CD4-positive, alpha-beta T cell treated with Interleukin-17A for 4 hours (primary cell): ENCODE results near the gene FGL2.
"Not testable (repeated sequence)": the region's sequence is repeated elsewhere in the genome, so short reads cannot be mapped to it uniquely, and the experiment has no call there.

Source experiments
- DNase-seq: peaks from one replicate; pipeline ENCODE4 v3.0.0-alpha.2; 2020; ENCODE audit warnings: mixed read lengths

The FGL2 gene

GRCh38 chr7:77216181-77216845, 16.7 kb upstream of the FGL2 start:
- DNase-seq, result no peak

- no peak for DNase-seq
Measured at GRCh38 chr7:77209479-77210139, 10.0 kb upstream of the FGL2 start.

- DNase-seq, result no peak
Measured at GRCh38 chr7:77208416-77208815, 8.8 kb upstream of the FGL2 start.

GRCh38 chr7:77205706-77206105, 6.1 kb upstream of the FGL2 start:
- no peak for DNase-seq

DNA sequence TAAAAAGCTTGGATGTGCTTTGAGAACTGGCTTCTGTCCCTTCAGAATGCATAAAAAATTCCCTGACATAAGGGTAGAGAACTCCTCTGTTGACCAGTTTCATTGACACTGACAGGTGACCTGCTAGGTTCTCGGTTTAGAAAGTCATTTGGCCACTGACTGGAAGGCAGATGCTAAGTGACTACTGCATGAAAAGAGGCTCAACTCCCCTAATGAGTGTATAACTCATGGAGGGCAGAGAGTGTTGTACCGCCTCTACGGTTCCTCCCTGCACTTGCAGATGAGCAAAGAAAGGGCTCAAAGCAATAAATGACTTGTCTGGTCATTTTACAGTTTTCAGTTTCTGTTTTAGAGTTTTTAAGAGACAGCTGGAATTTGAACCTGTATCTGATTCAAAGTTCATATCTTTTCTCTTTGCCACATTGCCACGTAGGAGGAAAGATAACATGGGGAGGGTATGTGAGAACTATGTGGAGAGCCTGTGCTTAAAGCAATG, 2.9 kb upstream of the FGL2 start:
- DNase-seq, result no peak

DNA sequence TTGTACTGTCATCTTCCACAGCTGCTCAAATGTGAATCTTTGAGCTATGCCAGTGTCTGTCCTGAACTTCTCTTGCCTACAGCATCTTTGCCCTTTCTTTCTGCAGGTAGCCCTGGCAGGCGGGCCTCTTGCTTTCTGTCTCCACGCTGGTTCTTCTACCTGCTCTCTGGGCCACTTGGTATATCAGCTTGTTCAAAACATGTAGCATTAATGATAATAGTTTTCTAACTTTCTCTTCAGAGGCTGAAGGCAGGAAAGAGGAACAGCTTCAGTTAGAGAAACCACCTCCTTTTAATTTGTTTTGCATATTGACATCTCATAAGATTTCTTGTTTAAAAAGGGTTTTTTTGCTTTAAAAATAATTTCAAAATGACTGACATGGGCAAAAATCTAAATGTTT, 923 bp upstream of the FGL2 start:
- DNase-seq, result no peak

- DNase-seq, result no peak
Measured at GRCh38 chr7:77197141-77197540, 2.5 kb downstream of the FGL2 start.

GRCh38 chr7:77188731-77189437, 10.7 kb downstream of the FGL2 start:
- no peak for DNase-seq

DNA sequence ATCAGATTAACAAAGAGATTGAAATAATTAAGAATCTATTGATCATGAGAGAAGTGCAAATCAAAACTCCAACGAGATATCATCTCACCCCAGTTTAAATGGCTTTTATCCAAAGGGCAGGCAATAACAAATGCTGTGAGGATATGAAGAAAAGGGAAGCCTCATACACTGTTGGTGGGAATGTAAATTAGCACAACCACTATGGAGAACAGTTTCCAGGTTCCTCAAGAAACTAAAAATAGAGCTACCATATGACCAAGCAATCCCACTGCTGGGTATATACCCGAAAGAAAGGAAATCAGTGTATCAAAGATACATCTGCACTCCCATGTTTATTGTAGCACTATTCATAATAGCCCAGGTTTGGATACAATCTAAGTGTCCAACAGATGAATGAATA, 13.8 kb downstream of the FGL2 start:
- no peak for DNase-seq

GRCh38 chr7:77184990-77185389, 14.6 kb downstream of the FGL2 start:
- DNase-seq, result no peak

GRCh38 chr7:77184463-77184862, 15.2 kb downstream of the FGL2 start:
- DNase-seq, result no peak

- no peak for DNase-seq
Measured at GRCh38 chr7:77182261-77182660, 17.4 kb downstream of the FGL2 start.

DNA sequence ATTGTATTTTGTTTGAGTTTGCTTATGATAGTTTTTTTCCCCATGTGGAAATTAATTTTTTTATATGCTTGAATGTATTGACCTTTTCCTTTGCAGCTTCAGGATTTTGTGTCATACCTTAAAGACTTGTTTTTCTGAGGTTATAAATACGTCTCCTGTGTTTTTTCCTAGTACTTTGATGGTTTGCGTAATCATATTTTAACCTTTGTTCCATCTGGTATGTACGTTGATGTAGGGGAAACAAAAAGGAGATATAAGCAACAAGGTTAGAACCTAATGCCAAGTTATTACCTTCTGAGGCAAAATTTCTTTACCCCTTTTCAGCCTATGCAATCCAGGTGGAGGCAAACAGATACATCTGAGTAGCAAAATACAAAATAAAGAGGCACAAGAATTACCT, 17.9 kb downstream of the FGL2 start:
- DNase-seq, result no peak

- no peak for DNase-seq
Measured at GRCh38 chr7:77181015-77181595, 18.5 kb downstream of the FGL2 start.

DNA sequence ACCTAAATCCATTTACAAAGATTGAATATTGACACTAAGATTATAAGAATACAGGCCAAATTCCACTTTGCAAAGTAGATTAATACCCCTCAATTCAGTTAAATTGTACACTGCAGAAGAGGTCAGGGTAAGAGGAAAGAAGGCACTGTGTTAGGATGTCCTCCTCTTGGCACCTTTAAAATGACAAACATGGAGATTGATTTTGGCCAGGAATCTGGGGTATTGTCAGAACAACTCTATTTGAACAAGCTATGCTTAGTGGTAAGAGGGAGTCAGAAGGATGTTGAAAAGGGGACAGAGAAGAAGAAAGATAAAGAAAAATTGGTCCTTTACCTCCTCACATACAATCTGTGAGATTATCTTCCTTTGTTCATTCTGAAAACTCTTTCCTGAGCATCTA, 21.6 kb downstream of the FGL2 start:
- not testable (repeated sequence) for DNase-seq

DNA sequence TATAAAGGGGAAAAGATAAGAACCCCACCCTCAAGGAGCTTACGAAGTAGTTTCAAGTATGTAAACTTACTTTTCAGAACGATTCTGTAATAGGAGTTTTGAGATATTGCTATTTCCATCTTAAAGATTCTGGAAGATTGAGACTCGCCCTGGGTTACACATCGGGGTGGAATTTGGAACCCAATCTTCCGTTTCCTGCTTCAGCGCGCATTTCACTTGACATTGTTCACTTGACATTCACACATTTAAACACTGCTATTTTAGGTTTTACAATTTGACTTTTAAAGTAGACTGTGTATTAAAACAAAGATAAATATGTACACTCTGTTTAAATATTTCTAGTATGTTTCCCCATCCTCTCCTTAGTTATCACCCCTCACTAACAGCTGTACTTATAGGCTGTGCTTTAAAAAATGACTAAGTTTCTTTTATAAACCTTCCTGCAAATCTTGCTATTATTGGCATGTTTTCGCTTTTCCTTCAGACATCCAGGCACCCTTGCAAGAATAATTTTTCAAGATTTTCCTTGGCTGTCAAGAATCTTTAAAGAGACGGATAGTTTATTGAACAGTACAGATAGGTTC, 22.2 kb downstream of the FGL2 start:
- not testable (repeated sequence) for DNase-seq

DNA sequence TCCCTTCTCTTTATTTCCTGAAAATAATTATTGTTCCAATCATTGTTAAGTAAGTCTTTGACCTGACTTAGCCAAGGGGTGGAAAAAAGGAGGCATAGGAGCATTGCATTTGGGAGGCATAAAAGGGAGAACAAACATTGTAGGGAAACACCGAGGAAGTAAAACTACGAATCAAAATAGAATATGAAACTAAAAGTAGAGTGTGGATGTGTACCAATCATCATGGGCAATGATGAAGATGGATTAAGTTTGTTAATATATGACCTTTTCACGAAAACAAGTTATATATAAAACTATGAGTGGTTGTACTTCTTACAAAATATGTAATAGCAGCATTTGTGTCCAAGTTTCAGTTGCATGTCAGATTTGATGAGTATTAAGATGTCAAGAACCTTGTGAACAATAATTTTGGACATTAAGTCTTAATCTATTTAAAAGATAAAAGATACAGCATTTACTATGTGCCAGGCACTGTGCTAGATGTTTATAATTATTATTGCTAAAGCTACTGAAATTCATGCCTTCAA, 24.3 kb downstream of the FGL2 start:
- not testable (repeated sequence) for DNase-seq

- not testable (repeated sequence) for DNase-seq
Measured at GRCh38 chr7:77174418-77174817, 25.2 kb downstream of the FGL2 start.

- DNase-seq, result not testable (repeated sequence)
Measured at GRCh38 chr7:77172437-77173172, 27.0 kb downstream of the FGL2 start.

DNA sequence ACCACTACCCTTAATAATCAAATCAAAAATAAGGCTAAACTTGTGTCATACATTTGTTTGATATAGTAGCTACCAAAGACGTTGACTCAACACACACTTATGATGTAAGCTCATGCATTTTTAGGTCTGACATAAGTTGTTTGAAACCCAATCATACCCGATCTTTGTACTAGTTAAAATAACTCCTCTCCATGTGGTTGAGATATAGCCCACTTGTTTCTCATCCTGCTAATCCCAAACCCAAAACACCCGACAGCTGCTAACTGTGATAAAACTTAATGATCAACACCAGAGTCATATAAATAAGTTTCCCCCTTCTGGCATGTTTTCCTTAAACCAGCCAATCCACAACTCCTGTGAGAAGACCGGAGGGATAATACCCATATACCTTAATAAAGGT, 28.5 kb downstream of the FGL2 start:
- not testable (repeated sequence) for DNase-seq

- DNase-seq, result no peak
Measured at GRCh38 chr7:77157446-77157845, 42.2 kb downstream of the FGL2 start.

DNA sequence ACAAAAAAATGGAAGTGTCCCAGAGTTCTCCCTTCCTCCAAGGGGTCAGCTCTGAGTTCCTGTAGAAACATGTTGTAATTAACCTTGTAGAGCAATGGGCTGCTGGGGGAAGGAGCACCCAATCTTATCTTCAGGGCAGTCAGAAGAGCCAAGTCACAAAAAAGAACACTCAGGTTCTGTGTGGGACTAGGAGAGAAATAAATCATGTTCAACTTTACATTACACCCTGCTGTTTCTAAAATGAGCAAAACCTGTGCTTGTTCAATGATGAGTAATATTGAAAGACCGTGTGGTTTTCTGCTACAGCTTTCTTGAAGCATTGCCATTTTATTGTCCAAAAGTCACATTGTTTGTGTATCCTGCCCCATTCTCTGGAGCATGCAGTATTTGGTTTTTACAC, 42.6 kb downstream of the FGL2 start:
- DNase-seq, result not testable (repeated sequence)
